ENCODE measurements around the gene SREBF2. TPM values are rescaled to one million over a fixed set of nuclear protein-coding genes. Genes with fewer than 3 reads are reported as not detected.

SREBF2 gene
- total RNA-seq, 1 donor from 2014 or later = 108 TPM

- H3K4me3 ChIP-seq (ENCODE audit: low read depth, low read length) = no peak overlapping the region
- no peaks in the 10 kb centered on the region for H3K27me3 ChIP-seq (ENCODE audit: control insufficient read depth, insufficient read depth, low read length)
- TF ChIP-seq, protein P1, sequence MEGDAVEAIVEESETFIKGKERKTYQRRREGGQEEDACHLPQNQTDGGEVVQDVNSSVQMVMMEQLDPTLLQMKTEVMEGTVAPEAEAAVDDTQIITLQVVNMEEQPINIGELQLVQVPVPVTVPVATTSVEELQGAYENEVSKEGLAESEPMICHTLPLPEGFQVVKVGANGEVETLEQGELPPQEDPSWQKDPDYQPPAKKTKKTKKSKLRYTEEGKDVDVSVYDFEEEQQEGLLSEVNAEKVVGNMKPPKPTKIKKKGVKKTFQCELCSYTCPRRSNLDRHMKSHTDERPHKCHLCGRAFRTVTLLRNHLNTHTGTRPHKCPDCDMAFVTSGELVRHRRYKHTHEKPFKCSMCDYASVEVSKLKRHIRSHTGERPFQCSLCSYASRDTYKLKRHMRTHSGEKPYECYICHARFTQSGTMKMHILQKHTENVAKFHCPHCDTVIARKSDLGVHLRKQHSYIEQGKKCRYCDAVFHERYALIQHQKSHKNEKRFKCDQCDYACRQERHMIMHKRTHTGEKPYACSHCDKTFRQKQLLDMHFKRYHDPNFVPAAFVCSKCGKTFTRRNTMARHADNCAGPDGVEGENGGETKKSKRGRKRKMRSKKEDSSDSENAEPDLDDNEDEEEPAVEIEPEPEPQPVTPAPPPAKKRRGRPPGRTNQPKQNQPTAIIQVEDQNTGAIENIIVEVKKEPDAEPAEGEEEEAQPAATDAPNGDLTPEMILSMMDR (IDR thresholded peaks at IDR 0.05; ENCODE audit: insufficient read depth, low read length, poor library complexity, severe bottlenecking) = no peak
- no peak for DNase-seq (ENCODE audit: low read depth)
- peaks cover 2% of the 10 kb centered on the region for H3K36me3 ChIP-seq (ENCODE audit: control insufficient read depth, insufficient read depth, low read length)
Measured at GRCh38 chr22:41841085-41841712, 8.3 kb downstream of the SREBF2 start.

DNA sequence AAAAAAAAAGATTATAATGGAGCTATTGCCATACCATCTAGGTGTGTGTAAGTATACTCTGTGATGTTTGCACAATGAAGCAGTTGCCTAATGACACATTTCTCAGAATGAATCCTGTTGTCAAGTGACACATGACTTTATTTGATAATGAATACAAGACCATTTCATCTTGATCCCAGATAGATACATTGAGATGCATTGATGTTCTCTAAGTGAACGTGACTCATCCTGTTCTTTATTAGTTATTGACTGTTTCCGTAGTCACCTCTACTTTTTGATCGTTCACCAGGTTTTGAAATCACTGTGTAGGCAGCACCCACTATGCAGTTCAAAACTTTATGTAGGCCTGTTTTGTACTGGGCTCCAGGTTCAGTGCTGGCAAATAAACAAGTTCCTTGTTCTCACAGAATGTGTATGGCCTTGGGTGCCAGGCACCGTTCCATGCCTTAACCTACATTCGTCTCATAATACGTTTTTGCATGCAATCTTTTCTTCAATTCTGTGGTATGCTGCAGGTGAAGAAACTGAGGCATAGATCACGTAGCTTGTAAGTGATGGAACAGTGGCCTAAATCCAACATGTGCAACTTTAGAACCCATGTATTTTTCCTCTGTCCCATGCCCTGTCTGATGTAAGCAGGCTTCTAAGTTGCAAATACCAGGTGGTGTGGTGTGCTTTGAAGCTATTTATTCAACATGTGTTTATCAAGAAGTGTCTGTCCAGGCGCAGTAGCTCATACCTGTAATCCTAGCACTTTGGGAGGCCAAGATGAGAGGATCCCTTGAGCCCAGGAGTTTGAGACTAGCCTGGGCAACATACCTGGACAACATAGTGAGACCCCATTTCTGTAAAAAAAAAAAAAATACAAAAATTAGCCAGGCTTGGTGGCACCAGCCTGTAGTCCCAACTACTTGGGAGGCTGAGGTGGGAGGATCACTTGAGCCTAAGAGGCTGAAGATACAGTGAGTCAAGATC lies 10.4 kb downstream of the SREBF2 start:
- DNase-seq (ENCODE audit: low read depth) = no peak
- Histone ChIP-seq H3K27me3 (ENCODE audit: control insufficient read depth, insufficient read depth, low read length) (no peaks in the 10 kb centered on the region), H3K4me3 (ENCODE audit: low read depth, low read length) (no peak overlapping the region), H3K36me3 (ENCODE audit: control insufficient read depth, insufficient read depth, low read length) (peaks cover 2% of the 10 kb centered on the region)
- TF ChIP-seq, protein P1 (IDR thresholded peaks at IDR 0.05; ENCODE audit: insufficient read depth, low read length, poor library complexity, severe bottlenecking) = no peak

DNA sequence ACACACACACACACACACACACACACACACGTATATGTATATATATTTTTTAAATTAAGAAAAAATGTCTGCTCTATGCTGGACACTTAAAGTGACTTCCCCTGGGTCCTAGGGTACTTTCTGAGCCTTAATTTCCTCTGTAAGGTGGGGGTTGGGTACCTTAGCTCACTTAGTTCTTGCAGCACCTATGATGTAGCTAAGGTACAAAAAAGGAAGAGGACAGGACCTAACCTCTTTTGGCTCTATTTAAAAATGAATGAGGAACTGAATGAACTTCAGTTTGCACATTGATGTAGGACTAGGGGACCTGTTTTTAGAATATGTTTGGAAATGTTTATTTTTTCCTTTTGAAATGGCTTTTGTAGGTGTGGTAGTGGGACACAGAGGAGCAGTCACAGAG lies 11.1 kb downstream of the SREBF2 start:
- no peaks in the 10 kb centered on the region for H3K27me3 ChIP-seq (ENCODE audit: control insufficient read depth, insufficient read depth, low read length)
- H3K4me3 ChIP-seq (ENCODE audit: low read depth, low read length) = no peak overlapping the region
- peaks cover 1% of the 10 kb centered on the region for H3K36me3 ChIP-seq (ENCODE audit: control insufficient read depth, insufficient read depth, low read length)
- DNase-seq (ENCODE audit: low read depth) = no peak
- TF ChIP-seq, protein P1 (IDR thresholded peaks at IDR 0.05; ENCODE audit: insufficient read depth, low read length, poor library complexity, severe bottlenecking) = no peak

DNA sequence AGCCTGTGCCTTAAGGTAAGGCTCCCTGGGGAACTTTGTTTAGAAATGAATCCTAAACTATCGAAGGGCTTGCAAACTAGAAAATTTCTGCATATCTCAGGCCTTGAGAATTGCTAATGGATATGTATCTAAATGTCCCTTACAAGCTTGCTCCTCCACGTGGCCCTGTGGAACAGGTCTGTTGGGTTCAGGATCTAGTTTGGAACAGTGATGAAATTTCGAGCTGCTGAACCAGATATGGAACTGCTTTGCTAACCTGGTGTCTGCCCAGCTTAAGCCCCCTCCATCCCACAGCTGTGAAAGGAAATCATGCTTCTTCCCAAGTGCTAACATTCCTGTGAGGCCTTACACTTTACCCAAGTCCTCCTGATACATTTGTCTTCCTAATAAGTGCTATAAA lies 11.6 kb downstream of the SREBF2 start:
- H3K4me3 ChIP-seq (ENCODE audit: low read depth, low read length) = no peak overlapping the region
- DNase-seq (ENCODE audit: low read depth) = no peak
- no peaks in the 10 kb centered on the region for H3K27me3 ChIP-seq (ENCODE audit: control insufficient read depth, insufficient read depth, low read length)
- peaks cover 1% of the 10 kb centered on the region for H3K36me3 ChIP-seq (ENCODE audit: control insufficient read depth, insufficient read depth, low read length)
- TF ChIP-seq, protein P1 (IDR thresholded peaks at IDR 0.05; ENCODE audit: insufficient read depth, low read length, poor library complexity, severe bottlenecking) = no peak

DNA sequence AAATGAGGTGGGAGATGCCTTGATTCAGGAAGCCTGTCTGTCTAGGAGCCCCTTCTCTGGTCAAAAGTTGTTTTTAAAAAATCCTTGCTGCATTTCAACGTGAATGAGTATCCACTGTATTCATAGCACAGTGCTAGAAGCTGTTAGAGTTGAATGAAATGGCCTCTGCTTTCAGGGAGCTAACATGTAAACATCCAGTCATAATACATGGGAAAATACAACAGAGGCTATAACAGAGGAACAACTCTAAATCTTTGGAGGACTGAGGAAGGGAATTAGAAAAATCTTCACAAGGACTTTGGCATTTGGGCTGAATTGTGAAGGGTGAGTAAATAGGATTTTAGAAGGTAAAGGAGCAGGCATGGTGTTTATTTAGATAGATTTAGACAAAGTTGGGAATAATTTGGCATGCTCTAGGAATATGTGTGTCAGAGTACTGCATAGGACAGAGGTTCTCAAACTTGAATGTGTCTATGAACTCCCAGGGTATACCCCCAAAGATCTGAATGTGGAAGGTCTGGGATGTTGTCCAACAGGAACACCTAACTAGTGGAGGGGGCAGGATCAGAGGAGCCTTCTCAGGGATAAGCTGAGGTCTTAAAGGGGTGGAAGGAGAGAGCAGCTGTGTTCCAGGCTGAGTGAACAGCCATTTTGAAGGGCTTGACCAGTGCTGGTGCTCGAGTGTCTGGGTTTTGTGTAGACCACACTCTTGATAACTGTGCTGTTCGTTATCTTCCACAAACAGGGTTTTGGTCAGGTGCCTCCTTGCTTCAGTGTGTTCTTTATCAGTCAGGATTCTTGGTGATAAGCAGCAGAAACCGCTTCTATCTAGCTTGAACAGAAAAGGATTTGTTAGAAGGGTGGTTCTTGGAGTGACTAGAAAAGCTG lies 12.7 kb downstream of the SREBF2 start:
- no peak for DNase-seq (ENCODE audit: low read depth)
- Histone ChIP-seq H3K36me3 (ENCODE audit: control insufficient read depth, insufficient read depth, low read length) (peaks cover 1% of the 10 kb centered on the region), H3K4me3 (ENCODE audit: low read depth, low read length) (no peak overlapping the region), H3K27me3 (ENCODE audit: control insufficient read depth, insufficient read depth, low read length) (no peaks in the 10 kb centered on the region)
- TF ChIP-seq, protein P1 (IDR thresholded peaks at IDR 0.05; ENCODE audit: insufficient read depth, low read length, poor library complexity, severe bottlenecking) = no peak

Measured in kidney epithelial cell (primary cell).